ENCODE results near the gene SEMA7A.
"Not testable (repeated sequence)": the region's sequence is repeated elsewhere in the genome, so short reads cannot be mapped to it uniquely, and the experiment has no call there.

The SEMA7A gene

DNA sequence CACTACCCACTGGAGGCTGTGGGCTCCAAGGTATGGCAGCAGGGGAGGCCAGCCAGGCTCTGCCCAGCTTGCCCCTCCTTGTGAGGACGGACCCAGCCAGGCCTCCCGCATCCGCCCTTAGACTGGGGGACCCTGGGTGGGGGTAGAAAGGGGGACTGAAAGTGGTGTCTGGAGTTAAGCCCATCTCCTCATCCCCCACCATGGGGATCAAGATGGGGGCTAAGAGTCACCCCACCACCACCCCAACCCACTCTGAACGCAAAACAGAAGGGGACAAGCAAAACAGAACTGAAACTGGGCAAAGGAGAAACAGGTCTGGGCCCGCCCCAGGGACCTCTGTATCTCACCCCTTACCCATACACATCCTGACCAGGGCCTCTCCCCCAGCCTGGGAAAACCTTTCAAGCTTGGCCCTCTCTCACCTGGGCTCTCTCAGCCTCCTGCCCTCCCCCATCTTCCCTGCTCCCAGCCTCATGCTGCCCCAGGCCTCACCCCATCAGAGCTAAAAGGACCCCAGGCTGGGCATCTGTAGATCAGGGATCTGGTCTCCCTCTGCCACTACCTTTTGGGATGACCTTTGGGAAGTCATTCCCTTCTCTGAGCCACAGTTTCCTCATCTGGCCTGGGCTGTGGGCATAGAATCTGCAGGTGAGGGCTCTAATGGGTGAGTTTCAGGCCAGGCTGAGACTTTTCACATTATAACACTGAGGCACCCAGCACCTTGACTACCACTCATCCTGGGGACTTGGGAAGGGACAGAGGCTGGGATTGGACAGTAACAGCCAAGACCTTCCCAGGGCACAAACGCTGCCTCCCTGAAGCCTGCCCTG, 36.3 kb downstream of the SEMA7A start:
- DNase-seq: no peak

DNA sequence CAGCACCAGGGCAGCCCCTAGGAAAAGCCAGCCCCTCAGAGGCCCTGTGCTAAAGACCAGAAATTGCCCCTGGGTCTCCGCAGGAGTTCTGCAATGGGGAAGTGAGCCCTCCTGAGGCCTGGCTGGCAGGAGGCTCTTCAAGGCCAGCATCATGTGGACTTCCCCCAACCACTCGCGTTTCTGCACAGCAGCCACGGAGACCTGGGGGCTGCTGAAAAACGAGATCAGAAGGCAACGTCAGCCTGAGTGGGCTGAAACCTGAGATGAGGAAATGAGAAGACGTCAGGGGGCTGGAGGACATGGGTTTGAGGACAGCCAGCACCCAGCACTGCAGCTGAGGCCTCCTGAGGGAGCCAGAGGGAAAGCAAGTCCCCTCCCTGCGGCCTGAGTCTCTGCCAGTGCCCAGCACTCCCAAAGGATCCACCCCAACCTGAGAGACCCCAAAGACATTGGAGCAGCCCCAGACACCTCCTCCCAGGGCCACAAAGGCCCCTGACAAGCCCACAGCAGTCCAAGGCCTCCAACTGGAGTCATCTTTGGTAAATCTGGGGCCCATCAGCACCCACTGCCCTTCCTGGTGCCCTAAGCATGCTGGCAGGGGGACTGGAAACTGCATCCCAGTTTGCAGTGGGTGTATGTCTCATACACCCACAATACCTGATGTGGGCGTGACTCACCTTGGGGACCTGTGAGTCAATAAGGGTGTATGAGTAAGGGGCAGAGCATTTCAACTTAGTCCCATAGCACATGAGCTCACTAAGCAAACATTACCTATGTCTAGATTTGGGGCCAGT, 37.1 kb downstream of the SEMA7A start:
- DNase-seq: no peak

DNA sequence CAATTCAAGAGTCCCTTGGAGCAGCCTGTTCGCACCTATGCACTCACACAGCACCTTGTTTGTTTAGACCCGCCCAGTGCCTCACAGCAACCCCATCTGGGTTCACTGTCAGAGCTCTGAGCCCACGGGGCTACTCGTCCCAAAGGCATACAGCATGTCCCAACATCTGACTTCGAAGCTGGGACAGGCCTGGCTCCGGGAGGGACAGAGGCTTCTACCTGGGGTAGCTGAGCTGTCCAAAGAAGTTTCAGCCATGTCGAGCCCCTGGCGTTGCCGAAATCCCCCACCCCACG, 37.7 kb downstream of the SEMA7A start:
- no peak for DNase-seq

- DNase-seq: no peak
These were observed 38.2 kb downstream of the SEMA7A start for GRCh38 chr15:74395319-74396145.

DNA sequence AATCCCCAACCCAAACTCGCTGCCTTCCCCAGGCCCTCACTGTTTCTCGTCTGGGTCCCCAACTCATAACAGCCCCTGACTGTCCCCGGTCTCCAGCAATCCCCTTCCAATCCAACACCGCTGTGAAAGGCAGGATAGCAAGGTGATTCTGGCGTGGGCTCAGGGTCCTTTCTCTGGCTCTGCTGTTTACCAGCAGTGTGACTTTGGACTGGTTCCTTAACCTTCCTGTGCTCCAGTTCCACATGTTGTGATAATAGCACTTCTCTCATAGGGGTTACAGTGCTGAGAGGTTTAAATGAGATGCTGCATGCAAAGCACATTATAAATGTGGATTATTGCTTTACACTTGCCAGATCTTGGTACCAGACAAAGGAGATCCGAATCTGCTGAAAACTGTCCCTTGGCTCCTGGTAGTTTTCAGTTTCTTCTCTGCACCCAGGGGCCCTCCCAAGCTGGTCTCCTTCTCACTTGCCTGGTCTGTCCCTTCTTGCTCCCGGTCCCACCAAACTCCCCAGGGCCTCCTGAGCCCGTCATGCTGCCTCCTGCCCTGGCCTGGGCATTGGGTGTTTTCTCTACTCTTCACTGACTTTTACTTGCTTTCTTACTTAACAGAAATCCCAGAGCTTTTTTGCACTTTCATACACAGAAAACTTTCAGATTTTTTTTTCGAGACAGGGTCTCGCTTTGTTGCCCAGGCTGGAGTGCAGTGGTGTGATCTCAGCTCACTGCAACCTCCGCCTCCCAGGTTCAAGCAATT, 39.5 kb downstream of the SEMA7A start:
- DNase-seq: no peak

DNA sequence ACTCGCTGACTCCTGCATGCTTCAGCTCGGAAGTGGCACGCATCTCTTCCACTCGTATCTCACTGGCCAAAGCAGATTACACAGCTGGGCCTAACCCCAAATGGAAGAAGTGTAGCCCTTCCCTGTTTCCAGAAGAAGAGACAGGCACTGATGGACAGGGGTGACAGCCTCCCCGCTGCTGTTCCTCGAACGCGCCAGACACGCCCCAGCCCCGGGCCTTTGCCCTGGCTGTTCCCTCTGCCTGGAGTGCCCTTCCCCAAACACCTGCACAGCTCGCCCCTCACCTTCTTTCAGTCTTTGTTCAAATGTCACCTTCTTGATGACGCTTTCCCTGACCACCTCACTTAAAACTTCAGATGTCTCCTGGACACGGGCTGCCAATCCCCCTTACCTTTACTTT, 40.3 kb downstream of the SEMA7A start:
- no peak for DNase-seq

GRCh38 chr15:74392902-74393301, 40.9 kb downstream of the SEMA7A start:
- no peak for DNase-seq

- no peak for DNase-seq
These were observed 41.3 kb downstream of the SEMA7A start for GRCh38 chr15:74392451-74392830.

- DNase-seq: no peak
These were observed 41.9 kb downstream of the SEMA7A start for GRCh38 chr15:74391582-74392450.

GRCh38 chr15:74390647-74391288, 43.0 kb downstream of the SEMA7A start:
- no peak for DNase-seq

- DNase-seq: not testable (repeated sequence)
These were observed 43.6 kb downstream of the SEMA7A start for GRCh38 chr15:74390049-74390646.

DNA sequence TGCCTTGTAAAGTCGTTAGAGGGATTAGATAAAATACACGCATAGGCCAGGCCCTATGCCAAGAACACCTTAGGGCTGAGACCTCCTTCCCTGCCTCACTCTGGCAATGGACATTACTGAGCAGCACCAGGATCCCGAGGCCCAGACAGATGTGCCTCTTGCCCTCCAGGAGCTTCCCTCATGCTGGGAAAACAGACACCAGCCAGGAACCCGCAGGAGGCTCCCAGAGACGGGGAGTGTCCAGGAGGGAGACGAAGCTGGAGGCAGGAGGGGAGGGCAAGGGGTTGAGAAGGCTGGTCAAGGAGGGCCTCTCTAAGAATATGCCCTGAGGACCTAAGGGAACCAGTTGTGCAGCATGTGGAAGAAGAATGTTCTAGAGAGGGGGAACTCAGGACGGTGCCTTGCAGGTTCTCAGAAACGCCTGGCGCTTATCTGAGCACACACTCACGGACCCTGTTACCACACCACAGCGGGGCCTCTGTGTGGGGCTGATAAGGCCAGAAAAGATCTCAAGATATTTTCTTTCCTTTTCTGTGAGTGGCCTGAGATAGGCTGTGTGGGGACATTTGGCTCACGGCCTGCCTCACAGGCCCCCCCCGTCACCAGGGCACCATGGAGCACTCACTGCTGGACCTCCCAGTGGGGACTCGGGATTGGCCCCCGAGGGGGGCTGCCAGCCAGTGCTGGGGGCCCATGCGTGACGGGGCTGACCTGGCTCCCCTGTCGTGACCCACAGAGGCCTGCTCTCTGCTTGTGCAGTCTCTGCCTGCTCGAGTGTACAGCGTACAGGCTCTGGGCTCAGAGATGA, 44.3 kb downstream of the SEMA7A start:
- DNase-seq: no peak

- DNase-seq: no peak
These were observed 45.3 kb downstream of the SEMA7A start for GRCh38 chr15:74388363-74388951.

DNA sequence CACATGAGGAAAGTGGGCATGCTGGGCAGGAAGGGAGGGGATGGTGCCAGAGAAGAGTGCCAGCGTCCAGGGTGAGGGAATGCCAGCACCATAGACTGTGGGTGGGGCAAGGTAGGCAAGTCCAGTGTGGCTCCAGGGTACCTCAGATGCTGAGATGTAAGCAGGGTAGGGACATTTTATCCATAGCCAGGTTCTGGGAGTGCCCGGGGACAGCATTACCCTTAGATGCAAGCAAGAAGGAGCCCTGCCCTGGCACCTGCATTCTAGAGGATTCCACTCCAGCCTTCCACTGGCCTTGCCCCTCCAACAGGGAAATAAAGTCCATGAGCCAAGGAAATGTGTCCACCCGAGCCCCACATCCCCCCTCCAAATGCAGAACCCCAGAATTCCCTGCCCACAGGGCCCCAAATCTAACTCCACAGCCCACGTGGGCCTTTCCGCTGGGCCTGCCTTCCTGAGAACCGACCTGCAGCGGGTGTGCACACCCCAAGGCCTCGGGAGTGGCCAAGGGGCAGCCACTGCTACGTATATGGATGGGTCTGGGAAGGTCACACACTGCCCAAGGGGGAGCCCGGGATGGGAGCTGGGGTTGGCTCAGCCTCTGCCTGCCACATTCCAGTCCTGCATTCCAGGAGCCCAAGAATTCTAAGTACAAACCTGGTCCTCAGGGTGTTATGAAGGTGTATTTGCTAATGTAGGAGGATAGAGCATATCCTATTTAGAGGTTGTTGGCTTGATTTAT, 46.0 kb downstream of the SEMA7A start:
- DNase-seq: no peak

DNA sequence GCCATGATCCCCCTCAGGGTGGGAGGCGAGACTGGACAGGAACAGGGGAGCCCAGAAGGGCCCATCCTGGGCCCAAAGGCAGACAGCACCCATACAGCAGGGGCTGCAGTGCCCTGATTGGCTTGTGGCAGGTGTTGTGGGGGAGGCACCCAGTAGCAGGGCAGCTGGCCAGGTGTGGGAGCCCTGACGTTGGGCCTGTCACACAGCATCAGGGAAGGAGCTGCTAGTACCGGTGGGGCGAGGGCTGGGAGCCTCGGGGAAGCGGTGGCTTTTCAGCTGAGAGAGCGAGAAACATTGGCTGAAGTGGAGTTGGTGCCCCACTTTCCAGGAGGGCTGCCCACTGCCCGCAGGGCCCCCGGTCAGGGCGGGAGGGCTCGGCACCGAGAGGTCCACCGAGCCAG, 46.6 kb downstream of the SEMA7A start:
- DNase-seq: no peak

- no peak for DNase-seq
These were observed 47.1 kb downstream of the SEMA7A start for GRCh38 chr15:74386496-74387140.

- DNase-seq: no peak
These were observed 48.0 kb downstream of the SEMA7A start for GRCh38 chr15:74385733-74386132.

Data from COR-L47 (cell line).